ENCODE measurements around the gene FGF14.

GRCh38 chr13:101967781-101968180, 434.1 kb downstream of the FGF14 start:
- no peak for TF ChIP-seq CTCF (conservative IDR thresholded peaks at IDR 0.05)
- no peak for TF ChIP-seq ZFX (IDR thresholded peaks at IDR 0.05)

Data from C4-2B (cell line).